Measurements from ENCODE around the gene ZNF768. TPM values are rescaled to one million over a fixed set of nuclear protein-coding genes. Genes with fewer than 3 reads are reported as not detected.
"Not testable (repeated sequence)": the region's sequence is repeated elsewhere in the genome, so short reads cannot be mapped to it uniquely, and the experiment has no call there.

Gene ZNF768
- total RNA-seq, 1 experiment from 2014 or later: 48.8 TPM

DNA sequence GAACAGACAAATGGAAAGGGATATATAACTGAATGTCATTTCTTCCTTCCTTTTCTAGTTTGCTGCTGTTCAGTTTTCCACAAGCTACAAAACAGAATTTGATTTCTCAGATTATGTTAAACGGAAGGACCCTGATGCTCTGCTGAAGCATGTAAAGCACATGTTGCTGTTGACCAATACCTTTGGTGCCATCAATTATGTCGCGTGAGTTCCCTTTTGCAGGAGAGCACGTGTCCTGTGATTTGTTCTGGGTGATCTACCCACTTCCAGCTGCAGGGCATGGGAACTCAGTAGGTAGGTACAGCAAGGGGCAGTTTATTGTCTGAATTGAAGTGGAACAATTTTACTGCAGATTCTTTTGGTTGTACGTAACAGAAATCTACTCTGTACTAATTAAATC is 45.0 kb downstream of the ZNF768 start:
- ChIA-PET POLR2A (no interaction called here), RAD21 (ENCODE audit: low non-redundant PET in 1 of 2, low total read pairs in 2 of 2, uncharacterized antibody in 2 of 2, unreplicated experiment in 2 of 2) (no interaction called here), CTCF (no interaction called here)
- Histone ChIP-seq H3K27ac (ENCODE audit: low read depth, low read length) (no peak overlapping the region), H3K4me3 (replicated peaks in 1 of 2; ENCODE audit: low read depth in 1 of 2, low read length in 2 of 2) (no peak overlapping the region), H3K4me1 (ENCODE audit: control insufficient read depth in 1 of 2, insufficient read depth in 2 of 2, low read length in 2 of 2) (peaks cover 0 to 6% of the 10 kb centered on the region in 2 experiments; a peak in 2 of 4 replicates), H3K9ac (ENCODE audit: low read length) (no peak overlapping the region), H3K4me2 (ENCODE audit: low read length) (no peak overlapping the region), H2AFZ (ENCODE audit: low read depth, low read length, poor library complexity, severe bottlenecking) (no peak overlapping the region), H3K27me3 (ENCODE audit: insufficient read depth, low read length) (no peaks in the 10 kb centered on the region), H3K9me3 (ENCODE audit: control insufficient read depth in 1 of 2, insufficient read depth in 1 of 2, low read depth in 1 of 2, low read length in 2 of 2) (no peaks in the 10 kb centered on the region), H4K20me1 (ENCODE audit: insufficient read depth) (no peaks in the 10 kb centered on the region), H3K79me2 (ENCODE audit: insufficient read depth, low read length) (no peaks in the 10 kb centered on the region), H3K9me2 (ENCODE audit: insufficient read depth) (no peaks in the 10 kb centered on the region), H3K36me3 (ENCODE audit: control insufficient read depth in 1 of 2, insufficient read depth in 2 of 2, low read length in 2 of 2) (no peaks in the 10 kb centered on the region)
- DNase-seq (ENCODE audit: low read depth, low spot score): no peak
- no TSS peak for BruUV-seq (replicated peaks)
- no peak for TF ChIP-seq EZH2 (IDR thresholded peaks at IDR 0.05)
- no peak for TF ChIP-seq ELF1 (IDR thresholded peaks at IDR 0.05; ENCODE audit: borderline replicate concordance, low read depth)
- TF ChIP-seq CBX3 (IDR thresholded peaks at IDR 0.05; ENCODE audit: low read depth): no peak
- no peak for TF ChIP-seq SP1 (IDR thresholded peaks at IDR 0.05; ENCODE audit: low read depth)
- intact Hi-C loops (cut with micrococcal nuclease): no loop called here
- ATAC-seq: no peak

GRCh38 chr16:30478766-30479478 is 47.4 kb downstream of the ZNF768 start:
- ATAC-seq (no peak), DNase-seq (ENCODE audit: low read depth, low spot score) (no peak)
- H3K4me3 ChIP-seq (replicated peaks in 1 of 2; ENCODE audit: low read depth in 1 of 2, low read length in 2 of 2): no peak overlapping the region
- ChIA-PET CTCF (no interaction called here), RAD21 (ENCODE audit: low non-redundant PET in 1 of 2, low total read pairs in 2 of 2, uncharacterized antibody in 2 of 2, unreplicated experiment in 2 of 2) (no interaction called here), POLR2A (interaction anchor here (0.6 kb wide), 1 partner anchor 49 kb away, joined by 3 read pairs; no protein-coding TSS in a partner anchor)
- no peaks in the 10 kb centered on the region for H3K79me2 ChIP-seq (ENCODE audit: insufficient read depth, low read length)
- TF ChIP-seq ATF3 (IDR thresholded peaks at IDR 0.05): no peak
- no peak for TF ChIP-seq FOSL1 (IDR thresholded peaks at IDR 0.05; ENCODE audit: low read depth)
- TF ChIP-seq ZBTB33 (IDR thresholded peaks at IDR 0.05; ENCODE audit: extremely low read depth, insufficient replicate concordance, low read length): no peak
- TF ChIP-seq EGR1 (IDR thresholded peaks at IDR 0.05; ENCODE audit: low read depth): no peak
- no peak for TF ChIP-seq CBX3 (IDR thresholded peaks at IDR 0.05; ENCODE audit: low read depth)
- no peak overlapping the region for H3K4me2 ChIP-seq (ENCODE audit: low read length)
- no peaks in the 10 kb centered on the region for H4K20me1 ChIP-seq (ENCODE audit: insufficient read depth)
- H3K4me1 ChIP-seq (ENCODE audit: control insufficient read depth in 1 of 2, insufficient read depth in 2 of 2, low read length in 2 of 2): peaks cover 0 to 6% of the 10 kb centered on the region in 2 experiments; a peak in 2 of 4 replicates
- H3K27ac ChIP-seq (ENCODE audit: low read depth, low read length): no peak overlapping the region
- BruUV-seq (replicated peaks): no TSS peak
- no peaks in the 10 kb centered on the region for H3K36me3 ChIP-seq (ENCODE audit: control insufficient read depth in 1 of 2, insufficient read depth in 2 of 2, low read length in 2 of 2)
- H3K9ac ChIP-seq (ENCODE audit: low read length): no peak overlapping the region
- intact Hi-C loops (cut with micrococcal nuclease): no loop called here
- H2AFZ ChIP-seq (ENCODE audit: low read depth, low read length, poor library complexity, severe bottlenecking): no peak overlapping the region
- H3K9me3 ChIP-seq (ENCODE audit: control insufficient read depth in 1 of 2, insufficient read depth in 1 of 2, low read depth in 1 of 2, low read length in 2 of 2): no peaks in the 10 kb centered on the region
- H3K9me2 ChIP-seq (ENCODE audit: insufficient read depth): no peaks in the 10 kb centered on the region
- no peaks in the 10 kb centered on the region for H3K27me3 ChIP-seq (ENCODE audit: insufficient read depth, low read length)

GRCh38 chr16:30477773-30478172 is 48.6 kb downstream of the ZNF768 start:
- POLR2A ChIA-PET: not testable (repeated sequence)

More at GRCh38 chr16:30477773-30478172, 48.6 kb downstream of the ZNF768 start:
- H4K20me1 ChIP-seq (ENCODE audit: insufficient read depth); intact Hi-C loops (cut with micrococcal nuclease); H2AFZ ChIP-seq (ENCODE audit: low read depth, low read length, poor library complexity, severe bottlenecking); H3K9me2 ChIP-seq (ENCODE audit: insufficient read depth); H3K27ac ChIP-seq (ENCODE audit: low read depth, low read length); H3K79me2 ChIP-seq (ENCODE audit: insufficient read depth, low read length); H3K4me3 ChIP-seq (replicated peaks in 1 of 2; ENCODE audit: low read depth in 1 of 2, low read length in 2 of 2); H3K4me2 ChIP-seq (ENCODE audit: low read length); CTCF ChIA-PET; H3K27me3 ChIP-seq (ENCODE audit: insufficient read depth, low read length); H3K36me3 ChIP-seq (ENCODE audit: control insufficient read depth in 1 of 2, insufficient read depth in 2 of 2, low read length in 2 of 2); RAD21 ChIA-PET (ENCODE audit: low non-redundant PET in 1 of 2, low total read pairs in 2 of 2, uncharacterized antibody in 2 of 2, unreplicated experiment in 2 of 2); BruUV-seq (replicated peaks); ATAC-seq; H3K4me1 ChIP-seq (ENCODE audit: control insufficient read depth in 1 of 2, insufficient read depth in 2 of 2, low read length in 2 of 2); H3K9ac ChIP-seq (ENCODE audit: low read length); DNase-seq (ENCODE audit: low read depth, low spot score); H3K9me3 ChIP-seq (ENCODE audit: control insufficient read depth in 1 of 2, insufficient read depth in 1 of 2, low read depth in 1 of 2, low read length in 2 of 2): not testable (repeated sequence)
